ENCODE data around the gene MID1IP1. TPM values are rescaled to one million over a fixed set of nuclear protein-coding genes. Genes with fewer than 3 reads are reported as not detected.

MID1IP1 gene
- total RNA-seq, 2 experiments from 2014 or later = 80.4 to 92.7 TPM

DNA sequence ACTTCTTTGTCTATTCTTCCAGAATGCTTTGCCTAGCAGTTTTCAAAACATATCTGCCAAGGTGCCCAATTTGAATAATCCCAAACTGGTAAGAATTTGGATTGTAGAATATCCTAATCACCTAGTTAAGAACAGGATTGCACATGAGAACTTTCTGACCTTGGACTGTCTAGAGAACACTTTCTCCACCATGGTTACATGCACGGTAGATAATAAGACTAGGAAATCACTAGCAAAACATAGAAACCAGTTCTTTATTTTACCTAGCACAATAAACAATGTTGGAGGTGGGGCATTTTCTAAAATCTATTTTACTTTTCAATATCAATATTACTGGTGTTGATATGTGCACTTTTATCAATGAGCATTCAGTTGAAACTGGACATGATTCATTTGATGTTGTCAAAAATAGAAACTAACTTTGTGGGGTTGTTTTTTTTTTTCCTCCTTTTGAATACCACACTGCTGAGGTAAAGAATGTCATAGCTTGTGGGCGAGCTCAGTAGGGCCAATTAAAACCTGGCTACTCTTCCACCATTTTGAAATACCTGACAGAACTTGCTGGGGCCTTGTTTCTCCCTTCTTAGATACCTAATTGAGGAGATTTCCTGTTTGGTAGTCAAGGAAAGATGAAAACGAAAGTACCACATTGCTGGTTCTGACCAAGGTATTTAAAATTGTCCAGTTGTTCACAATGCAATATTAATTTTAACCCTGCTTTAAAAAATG, 10.4 kb downstream of the MID1IP1 start:
- ChIA-PET POLR2A (interaction anchor here (2.8 to 3.1 kb wide), 2 partner anchors 10 to 68 kb away, joined by 15 to 24 read pairs; partner anchors contain the start of gene MID1IP1), CTCF (ENCODE audit: unreplicated experiment) (interaction anchor here (0.5 kb wide), 1 partner anchor 944 kb away, joined by 3 read pairs; no protein-coding TSS in a partner anchor)
- Histone ChIP-seq H4K20me1 (ENCODE audit: insufficient read depth, low read length) (no peaks in the 10 kb centered on the region), H3K4me3 (ENCODE audit: low read depth, low read length, poor library complexity, severe bottlenecking) (no peak overlapping the region), H3K27ac (ENCODE audit: low read depth, low read length, poor library complexity, severe bottlenecking) (peak overlapping the region; percentile 37), H3K9me3 (ENCODE audit: low read length) (no peaks in the 10 kb centered on the region), H3K79me2 (ENCODE audit: insufficient read depth, low read depth, low read length) (peaks cover 21% of the 10 kb centered on the region), H3K9me2 (ENCODE audit: insufficient read depth, low read length) (no peaks in the 10 kb centered on the region), H3K4me1 (ENCODE audit: insufficient read depth, low read length, poor library complexity, severe bottlenecking) (peaks cover 65% of the 10 kb centered on the region), H3K4me2 (ENCODE audit: low read length) (peak overlapping the region; percentile 53), H2AFZ (ENCODE audit: low read length) (peak overlapping the region; percentile 60; the same call in 1 of the 2 replicates), H3K36me3 (ENCODE audit: insufficient read depth, low read length) (peaks cover 4% of the 10 kb centered on the region)
- TF ChIP-seq EZH2phosphoT487 (IDR thresholded peaks at IDR 0.05; ENCODE audit: borderline replicate concordance, low read depth, low read length) = no peak
- TF ChIP-seq, protein P1, sequence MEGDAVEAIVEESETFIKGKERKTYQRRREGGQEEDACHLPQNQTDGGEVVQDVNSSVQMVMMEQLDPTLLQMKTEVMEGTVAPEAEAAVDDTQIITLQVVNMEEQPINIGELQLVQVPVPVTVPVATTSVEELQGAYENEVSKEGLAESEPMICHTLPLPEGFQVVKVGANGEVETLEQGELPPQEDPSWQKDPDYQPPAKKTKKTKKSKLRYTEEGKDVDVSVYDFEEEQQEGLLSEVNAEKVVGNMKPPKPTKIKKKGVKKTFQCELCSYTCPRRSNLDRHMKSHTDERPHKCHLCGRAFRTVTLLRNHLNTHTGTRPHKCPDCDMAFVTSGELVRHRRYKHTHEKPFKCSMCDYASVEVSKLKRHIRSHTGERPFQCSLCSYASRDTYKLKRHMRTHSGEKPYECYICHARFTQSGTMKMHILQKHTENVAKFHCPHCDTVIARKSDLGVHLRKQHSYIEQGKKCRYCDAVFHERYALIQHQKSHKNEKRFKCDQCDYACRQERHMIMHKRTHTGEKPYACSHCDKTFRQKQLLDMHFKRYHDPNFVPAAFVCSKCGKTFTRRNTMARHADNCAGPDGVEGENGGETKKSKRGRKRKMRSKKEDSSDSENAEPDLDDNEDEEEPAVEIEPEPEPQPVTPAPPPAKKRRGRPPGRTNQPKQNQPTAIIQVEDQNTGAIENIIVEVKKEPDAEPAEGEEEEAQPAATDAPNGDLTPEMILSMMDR (conservative IDR thresholded peaks at IDR 0.05; ENCODE audit: low read length) = no peak
- DNase-seq (ENCODE audit: low spot score) = no peak
- intact Hi-C loops (cut with micrococcal nuclease; ENCODE audit: unreplicated experiment) = no loop called here
- no TSS peak for BruUV-seq (replicated peaks)

DNA sequence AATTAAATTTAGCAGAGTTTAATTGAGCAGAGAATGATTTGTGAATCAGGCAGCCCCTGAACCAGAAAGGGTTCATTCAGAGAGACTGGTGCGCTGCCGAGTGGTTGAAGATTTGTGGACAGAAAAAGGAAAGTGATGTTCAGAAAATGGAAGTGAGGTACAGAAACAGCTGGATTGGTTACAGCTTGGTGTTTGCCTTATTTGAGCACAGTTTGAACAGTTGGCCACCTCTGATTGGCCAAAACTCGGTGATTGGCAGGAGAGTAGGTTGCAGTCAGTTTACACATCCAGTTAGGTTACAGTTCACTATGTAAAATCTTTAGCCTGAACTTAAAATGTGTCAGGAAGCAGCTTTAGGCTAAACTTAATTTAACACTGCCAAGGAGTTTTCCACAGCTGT, 14.9 kb downstream of the MID1IP1 start:
- Histone ChIP-seq H3K79me2 (ENCODE audit: insufficient read depth, low read depth, low read length) (no peaks in the 10 kb centered on the region), H3K4me1 (ENCODE audit: insufficient read depth, low read length, poor library complexity, severe bottlenecking) (peaks cover 34% of the 10 kb centered on the region), H3K9me3 (ENCODE audit: low read length) (no peaks in the 10 kb centered on the region), H3K36me3 (ENCODE audit: insufficient read depth, low read length) (no peaks in the 10 kb centered on the region; the same call in 1 of the 2 replicates), H3K4me2 (ENCODE audit: low read length) (no peak overlapping the region), H3K4me3 (ENCODE audit: low read depth, low read length, poor library complexity, severe bottlenecking) (no peak overlapping the region), H3K27ac (ENCODE audit: low read depth, low read length, poor library complexity, severe bottlenecking) (no peak overlapping the region), H2AFZ (ENCODE audit: low read length) (peak overlapping the region; percentile 92; the same call in 1 of the 2 replicates), H4K20me1 (ENCODE audit: insufficient read depth, low read length) (no peaks in the 10 kb centered on the region), H3K9me2 (ENCODE audit: insufficient read depth, low read length) (no peaks in the 10 kb centered on the region)
- DNase-seq (ENCODE audit: low spot score) = no peak
- TF ChIP-seq EZH2phosphoT487 (IDR thresholded peaks at IDR 0.05; ENCODE audit: borderline replicate concordance, low read depth, low read length) = no peak
- TF ChIP-seq, protein P1 (conservative IDR thresholded peaks at IDR 0.05; ENCODE audit: low read length) = no peak
- intact Hi-C loops (cut with micrococcal nuclease; ENCODE audit: unreplicated experiment) = no loop called here
- POLR2A ChIA-PET = interaction anchor here (1.5 to 1.9 kb wide), 2 partner anchors 9 to 64 kb away, joined by 7 to 10 read pairs; no protein-coding TSS in a partner anchor
- no TSS peak for BruUV-seq (replicated peaks)
- CTCF ChIA-PET (ENCODE audit: unreplicated experiment) = no interaction called here

All from OCI-LY7 (cell line).